Activated CD8-positive, alpha-beta T cell treated with anti-CD3 and anti-CD28 coated beads, Interleukin-2, amount 10 ng/mL, durations not matched to agents 7 days and 5 days (primary cell): ENCODE results near the gene LDB1. TPM values are rescaled to one million over a fixed set of nuclear protein-coding genes. Genes with fewer than 3 reads are reported as not detected.

ENCODE experiments used
- ATAC-seq: fragments of 150-1000 bp; cut with Tn5 transposase; one replicate; pipeline ENCODE4 v1.10.0; 2021; ENCODE audit warnings: moderate library complexity
- CTCF ChIA-PET: fragments of 350-600 bp; sonication (Branson Sonifier 250); formaldehyde crosslinking; loops from one replicate; lab custom pipeline; 2021; ENCODE audit warnings: antibody characterized with exemption; lab: Charles Lee
- POLR2A ChIA-PET: fragments of 350-600 bp; sonication (Branson Sonifier 250); formaldehyde crosslinking; loops from one replicate; lab custom pipeline; 2021; ENCODE audit warnings: antibody characterized with exemption; lab: Charles Lee
- DNase-seq: peaks from one replicate; pipeline ENCODE4 v3.0.0-alpha.2; 2020
- H3K27ac Mint-ChIP-seq: one replicate; pipeline ENCODE4 v1.8.0; 2021; ENCODE audit warnings: mild to moderate bottlenecking, mixed read lengths
- H3K27me3 Mint-ChIP-seq: one replicate; pipeline ENCODE4 v1.8.0; 2021; ENCODE audit warnings: low read depth, mixed read lengths
- H3K36me3 Mint-ChIP-seq: one replicate; pipeline ENCODE4 v1.8.0; 2021; ENCODE audit warnings: low read depth, mixed read lengths
- H3K4me1 Mint-ChIP-seq: one replicate; pipeline ENCODE4 v1.8.0; 2021; ENCODE audit warnings: low read depth, mixed read lengths
- H3K4me3 Mint-ChIP-seq: one replicate; pipeline ENCODE4 v1.8.0; 2021; ENCODE audit warnings: mild to moderate bottlenecking, mixed read lengths
- H3K9me3 Mint-ChIP-seq: one replicate; pipeline ENCODE4 v1.8.0; 2022; ENCODE audit warnings: mixed read lengths; ENCODE audit not compliant: insufficient read depth
- total RNA-seq, 2 experiments: library from RNA; stranded (reverse); gene quantifications; one replicate each; pipeline ENCODE4 v1.2.3, GENCODE V29; 2021

Gene LDB1
- total RNA-seq, 2 experiments from 2014 or later, result 83.6 to 87.1 TPM

GRCh38 chr10:102109166-102110116 lies 10.7 kb downstream of the LDB1 start:
- Mint-ChIP-seq H3K27me3 (no peaks in the 10 kb centered on the region), H3K4me3 (no peak overlapping the region), H3K27ac (peak overlapping the region; percentile 9), H3K4me1 (peaks cover 40% of the 10 kb centered on the region), H3K9me3 (no peaks in the 10 kb centered on the region), H3K36me3 (peaks cover 55% of the 10 kb centered on the region)
- CTCF ChIA-PET, result no interaction called here
- POLR2A ChIA-PET, result interaction anchor here (0.6 to 0.8 kb wide), 2 partner anchors 12 to 31 kb away, joined by 3 to 5 read pairs; no protein-coding TSS in a partner anchor
- no peak for ATAC-seq
- DNase-seq, result no peak

GRCh38 chr10:102106998-102107397 lies 13.2 kb downstream of the LDB1 start:
- ChIA-PET CTCF (no interaction called here), POLR2A (no interaction called here)
- no peak overlapping the region for H3K4me3 Mint-ChIP-seq

GRCh38 chr10:102102421-102102820 lies 17.7 kb downstream of the LDB1 start:
- peaks cover 24% of the 10 kb centered on the region for H3K36me3 Mint-ChIP-seq
- H3K27ac Mint-ChIP-seq, result no peak overlapping the region
- no peaks in the 10 kb centered on the region for H3K9me3 Mint-ChIP-seq
- H3K4me3 Mint-ChIP-seq, result no peak overlapping the region
- POLR2A ChIA-PET, result no interaction called here
- DNase-seq, result no peak
- ATAC-seq, result no peak
- no peaks in the 10 kb centered on the region for H3K27me3 Mint-ChIP-seq
- H3K4me1 Mint-ChIP-seq, result peaks cover 27% of the 10 kb centered on the region
- CTCF ChIA-PET, result interaction anchor here (0.7 to 2.5 kb wide), 3 partner anchors 10 to 261 kb away, joined by 3 to 16 read pairs (median 3); no protein-coding TSS in a partner anchor

More at GRCh38 chr10:102106998-102107397, 13.2 kb downstream of the LDB1 start:
- Mint-ChIP-seq H3K27ac (no peak overlapping the region), H3K9me3 (no peaks in the 10 kb centered on the region), H3K36me3 (peaks cover 51% of the 10 kb centered on the region), H3K27me3 (no peaks in the 10 kb centered on the region), H3K4me1 (peaks cover 32% of the 10 kb centered on the region)
- no peak for DNase-seq
- no peak for ATAC-seq

GRCh38 chr10:102101152-102101551 lies 19.0 kb downstream of the LDB1 start:
- no peaks in the 10 kb centered on the region for H3K9me3 Mint-ChIP-seq
- ChIA-PET POLR2A (no interaction called here), CTCF (interaction anchor here (1.5 kb wide), 1 partner anchor 260 kb away, joined by 3 read pairs; no protein-coding TSS in a partner anchor)
- peaks cover 22% of the 10 kb centered on the region for H3K4me1 Mint-ChIP-seq
- H3K27me3 Mint-ChIP-seq, result no peaks in the 10 kb centered on the region
- H3K36me3 Mint-ChIP-seq, result peaks cover 23% of the 10 kb centered on the region
- ATAC-seq (no peak), DNase-seq (no peak)
- no peak overlapping the region for H3K4me3 Mint-ChIP-seq
- H3K27ac Mint-ChIP-seq, result no peak overlapping the region

GRCh38 chr10:102096449-102096848 lies 23.7 kb downstream of the LDB1 start:
- no peak overlapping the region for H3K27ac Mint-ChIP-seq
- DNase-seq (no peak), ATAC-seq (no peak)
- no peaks in the 10 kb centered on the region for H3K4me1 Mint-ChIP-seq
- no peaks in the 10 kb centered on the region for H3K9me3 Mint-ChIP-seq
- ChIA-PET CTCF (interaction anchor here (0.9 to 3.1 kb wide), 4 partner anchors 16 to 255 kb away, joined by 3 to 7 read pairs (median 3); no protein-coding TSS in a partner anchor), POLR2A (interaction anchor here (0.6 kb wide), 1 partner anchor 16 kb away, joined by 3 read pairs; no protein-coding TSS in a partner anchor)
- peaks cover 10% of the 10 kb centered on the region for H3K36me3 Mint-ChIP-seq
- H3K4me3 Mint-ChIP-seq, result no peak overlapping the region
- H3K27me3 Mint-ChIP-seq, result no peaks in the 10 kb centered on the region

- Mint-ChIP-seq H3K27me3 (no peaks in the 10 kb centered on the region), H3K36me3 (no peaks in the 10 kb centered on the region), H3K9me3 (no peaks in the 10 kb centered on the region), H3K4me1 (no peaks in the 10 kb centered on the region), H3K27ac (no peak overlapping the region), H3K4me3 (no peak overlapping the region)
- ATAC-seq, result no peak
- CTCF ChIA-PET, result no interaction called here
- POLR2A ChIA-PET, result no interaction called here
- DNase-seq, result no peak
Measured at GRCh38 chr10:102090772-102091171, 29.4 kb downstream of the LDB1 start.

GRCh38 chr10:102086196-102086595 lies 34.0 kb downstream of the LDB1 start:
- no peak for ATAC-seq
- DNase-seq, result no peak
- Mint-ChIP-seq H3K36me3 (no peaks in the 10 kb centered on the region), H3K4me3 (no peak overlapping the region), H3K9me3 (no peaks in the 10 kb centered on the region), H3K4me1 (no peaks in the 10 kb centered on the region), H3K27ac (no peak overlapping the region), H3K27me3 (no peaks in the 10 kb centered on the region)
- CTCF ChIA-PET, result no interaction called here
- POLR2A ChIA-PET, result no interaction called here

GRCh38 chr10:102085336-102085735 lies 34.8 kb downstream of the LDB1 start:
- CTCF ChIA-PET, result no interaction called here
- POLR2A ChIA-PET, result no interaction called here
- Mint-ChIP-seq H3K4me1 (no peaks in the 10 kb centered on the region), H3K27me3 (no peaks in the 10 kb centered on the region), H3K27ac (no peak overlapping the region), H3K4me3 (no peak overlapping the region), H3K36me3 (no peaks in the 10 kb centered on the region), H3K9me3 (no peaks in the 10 kb centered on the region)
- no peak for DNase-seq
- no peak for ATAC-seq

GRCh38 chr10:102083541-102083940 lies 36.6 kb downstream of the LDB1 start:
- H3K9me3 Mint-ChIP-seq, result no peaks in the 10 kb centered on the region
- H3K27me3 Mint-ChIP-seq, result no peaks in the 10 kb centered on the region
- H3K36me3 Mint-ChIP-seq, result no peaks in the 10 kb centered on the region
- H3K27ac Mint-ChIP-seq, result no peak overlapping the region
- ATAC-seq (no peak), DNase-seq (no peak)
- ChIA-PET POLR2A (interaction anchor here (0.6 kb wide), 1 partner anchor 1851 kb away, joined by 3 read pairs; no protein-coding TSS in a partner anchor), CTCF (interaction anchor here (0.8 to 1.5 kb wide), 3 partner anchors 10 to 242 kb away, joined by 3 to 18 read pairs (median 6); no protein-coding TSS in a partner anchor)
- H3K4me3 Mint-ChIP-seq, result no peak overlapping the region
- no peaks in the 10 kb centered on the region for H3K4me1 Mint-ChIP-seq

- H3K27me3 Mint-ChIP-seq, result no peaks in the 10 kb centered on the region
- no peak overlapping the region for H3K27ac Mint-ChIP-seq
- peak; percentile 95 for ATAC-seq
- DNase-seq, result peak; percentile 87
- ChIA-PET POLR2A (interaction anchor here (0.6 to 1.2 kb wide), 3 partner anchors 232 to 289 kb away, joined by 3 to 4 read pairs (median 3); partner anchors contain the start of genes NPM3 and OGA), CTCF (interaction anchor here (0.6 to 5.4 kb wide), 47 partner anchors 8 to 300 kb away, joined by 3 to 45 read pairs (median 4); partner anchors contain the start of gene ARMH3)
- H3K4me1 Mint-ChIP-seq, result peaks cover under 1% of the 10 kb centered on the region
- peaks cover 7% of the 10 kb centered on the region for H3K36me3 Mint-ChIP-seq
- H3K9me3 Mint-ChIP-seq, result no peaks in the 10 kb centered on the region
- H3K4me3 Mint-ChIP-seq, result no peak overlapping the region
Measured at GRCh38 chr10:102072673-102073527, 47.3 kb downstream of the LDB1 start.

GRCh38 chr10:102069071-102069470 lies 51.1 kb downstream of the LDB1 start:
- Mint-ChIP-seq H3K4me3 (no peak overlapping the region), H3K9me3 (no peaks in the 10 kb centered on the region), H3K27ac (no peak overlapping the region), H3K27me3 (no peaks in the 10 kb centered on the region), H3K36me3 (peaks cover 12% of the 10 kb centered on the region), H3K4me1 (peaks cover 25% of the 10 kb centered on the region)
- ChIA-PET CTCF (interaction anchor here (0.6 to 5.7 kb wide), 9 partner anchors 43 to 466 kb away, joined by 3 to 44 read pairs (median 3); no protein-coding TSS in a partner anchor), POLR2A (interaction anchor here (1.6 kb wide), 1 partner anchor 13 kb away, joined by 6 read pairs; the partner anchor contains the start of gene ARMH3)
- no peak for DNase-seq
- no peak for ATAC-seq
